Erythroblast (primary cell): ENCODE measurements around the gene HSPA12A.

Experiments used
- DNase-seq, 2 experiments: peaks; one replicate each; lab custom pipeline; 2025; lab: John Stamatoyannopoulos, UW
- GATA1 ChIP-seq: IDR thresholded peaks from 2 replicates; pipeline ENCODE4 v1.6.1; 2011; ENCODE audit warnings: low read depth, mild to moderate bottlenecking, control low read depth, low read length, moderate library complexity
- POLR2A ChIP-seq: IDR thresholded peaks from 2 replicates; pipeline ENCODE4 v1.6.1; 2011; ENCODE audit warnings: mild to moderate bottlenecking, low read length

Gene HSPA12A

DNA sequence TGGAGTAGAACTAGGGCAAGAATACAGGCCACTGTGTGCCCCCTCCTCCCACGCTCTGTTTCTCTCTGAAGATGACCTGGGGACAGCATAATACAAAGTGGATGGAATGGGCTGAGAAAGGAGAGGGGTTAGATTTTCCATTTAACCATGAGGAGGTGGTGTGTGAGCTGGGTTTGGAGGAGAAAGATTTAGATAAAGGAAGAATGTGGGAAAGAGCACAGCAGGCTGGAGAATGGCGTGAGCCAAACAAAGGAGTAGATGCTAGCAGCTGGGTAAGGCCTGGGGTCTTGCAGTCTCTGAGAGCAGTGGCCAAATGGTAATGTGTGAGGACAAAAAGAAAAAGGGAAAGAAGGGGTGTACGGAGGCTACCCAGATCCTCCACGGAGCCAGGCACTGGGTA lies 113.0 kb downstream of the HSPA12A start:
- no peak for TF ChIP-seq POLR2A
- TF ChIP-seq GATA1, result no peak
- DNase-seq, result no peak

DNA sequence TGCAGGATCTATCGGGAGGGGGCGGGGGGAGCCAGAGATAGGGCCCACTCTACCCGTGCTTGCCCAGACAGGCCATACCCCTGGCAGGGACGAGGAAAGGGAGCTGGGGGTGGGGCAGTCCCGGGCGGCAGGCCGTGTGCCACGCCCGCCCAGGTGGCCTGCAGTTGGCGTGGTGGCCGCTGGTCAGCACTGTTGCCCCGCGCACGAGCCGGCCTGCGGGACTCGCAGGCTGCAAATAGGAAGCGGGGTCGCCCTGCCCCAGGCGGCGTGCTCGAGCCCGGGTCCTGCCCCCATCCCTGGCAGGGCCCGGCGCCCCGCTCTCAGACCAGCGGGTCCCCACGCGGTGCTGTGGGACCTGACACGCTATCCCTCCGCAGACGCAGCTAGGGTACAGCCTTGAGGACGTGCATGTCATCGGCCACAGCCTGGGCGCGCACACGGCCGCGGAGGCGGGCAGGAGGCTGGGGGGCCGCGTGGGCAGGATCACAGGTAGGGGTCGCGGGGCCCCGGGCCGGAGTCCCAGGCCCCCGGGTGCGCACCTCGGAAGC lies 114.9 kb downstream of the HSPA12A start:
- DNase-seq, result no peak
- TF ChIP-seq GATA1 (no peak), POLR2A (no peak)

DNA sequence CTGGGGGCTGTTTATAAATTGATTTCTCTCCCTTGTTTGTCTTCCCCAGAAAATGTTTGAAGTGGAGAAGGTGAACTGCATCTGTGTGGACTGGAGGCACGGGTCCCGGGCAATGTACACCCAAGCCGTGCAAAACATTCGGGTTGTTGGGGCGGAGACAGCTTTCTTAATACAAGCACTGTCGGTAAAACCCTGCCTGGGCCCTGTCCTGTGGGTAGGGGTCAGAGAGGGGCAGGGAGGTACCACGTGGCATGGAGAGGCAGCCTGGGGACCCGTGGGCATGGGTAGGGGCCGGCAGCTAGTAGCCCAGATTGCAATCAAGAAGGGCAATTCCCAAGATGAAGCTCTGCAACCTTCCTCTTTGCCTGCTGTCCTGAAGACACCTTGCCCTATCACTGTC lies 115.6 kb downstream of the HSPA12A start:
- TF ChIP-seq POLR2A, result no peak
- TF ChIP-seq GATA1, result no peak

DNA sequence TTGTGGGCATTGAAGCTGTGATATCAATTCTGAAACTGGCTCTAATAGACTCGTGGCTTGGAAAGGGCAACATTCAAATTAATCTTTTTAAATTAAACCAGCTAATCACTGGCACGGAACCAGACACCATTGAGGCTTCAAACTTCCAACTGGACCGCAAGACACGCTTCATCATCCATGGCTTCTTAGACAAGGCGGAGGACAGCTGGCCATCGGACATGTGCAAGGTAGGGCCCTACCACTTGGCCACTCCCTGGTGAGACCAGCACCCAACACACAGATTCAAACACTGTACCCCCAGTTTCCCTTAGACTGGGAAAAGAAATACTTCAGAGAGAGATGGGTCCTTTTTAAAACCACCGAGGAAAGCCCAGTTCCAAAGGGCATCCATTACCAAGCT lies 116.5 kb downstream of the HSPA12A start:
- TF ChIP-seq POLR2A (no peak), GATA1 (no peak)
- DNase-seq, result no peak

More for the DNA sequence above, 115.6 kb downstream of the HSPA12A start:
- no peak for DNase-seq

DNA sequence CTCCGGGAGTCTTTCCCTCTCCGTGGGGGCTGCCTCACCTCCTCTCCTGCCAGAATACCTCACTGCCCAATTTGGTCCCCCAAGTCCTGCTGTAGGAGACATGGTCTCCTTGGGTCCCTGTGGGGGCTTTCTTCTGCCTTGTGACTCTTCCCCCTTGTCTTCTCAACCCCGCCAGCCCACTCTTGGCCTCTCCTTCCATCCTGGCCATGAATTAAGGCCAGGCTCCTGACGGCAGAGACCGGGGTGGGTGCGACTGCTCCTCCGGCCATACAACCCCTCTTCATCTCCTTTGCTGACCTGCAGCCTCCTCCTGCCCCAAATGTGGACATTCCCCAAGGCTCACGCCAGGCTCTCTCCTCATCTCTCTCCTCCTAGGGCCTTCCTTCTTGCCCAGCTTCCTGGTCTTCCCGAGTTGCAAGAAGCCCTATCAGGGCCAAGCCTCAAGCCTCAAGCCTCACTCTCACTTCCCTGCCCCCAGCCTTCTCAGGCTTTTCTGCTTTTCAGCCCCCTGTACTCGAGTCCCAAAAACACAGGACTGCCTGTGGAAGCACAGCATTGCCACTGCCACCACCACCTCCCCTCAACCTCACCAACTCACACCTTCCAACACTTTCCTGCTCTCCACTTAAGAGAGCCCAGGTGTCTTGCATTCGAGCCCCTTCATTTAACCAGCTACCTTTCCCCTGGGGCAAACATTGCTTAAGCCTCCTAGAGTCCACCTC lies 120.3 kb downstream of the HSPA12A start:
- no peak for DNase-seq
- TF ChIP-seq GATA1, result no peak

DNA sequence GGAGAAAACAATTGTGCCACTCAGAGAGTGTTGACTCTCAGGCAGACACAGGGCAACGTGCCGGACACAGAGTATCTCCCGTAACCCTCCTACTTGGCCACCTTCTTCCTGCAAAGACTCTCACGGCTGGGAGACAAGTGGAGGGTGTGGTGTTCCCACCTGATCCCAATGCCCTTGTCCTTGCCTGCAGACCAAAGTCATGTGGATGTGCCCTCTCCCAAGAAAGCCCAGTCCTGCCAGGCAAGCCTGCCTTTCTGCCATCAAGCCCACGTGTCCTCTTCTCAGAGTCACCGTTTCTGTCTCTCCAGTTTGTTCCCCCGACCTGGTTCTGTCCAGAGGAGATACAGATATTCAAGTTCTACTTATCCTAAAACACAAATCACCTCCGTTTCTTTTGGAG lies 120.9 kb downstream of the HSPA12A start:
- no peak for TF ChIP-seq POLR2A
- no peak for TF ChIP-seq GATA1
- no peak for DNase-seq
